Fibroblast of skin of scalp (primary cell): ENCODE data around the gene CCDC188.

ENCODE experiments used
- DNase-seq: peaks from one replicate; pipeline ENCODE4 v3.0.0-alpha.2; 2013

Gene CCDC188

GRCh38 chr22:20116376-20116950, 34.4 kb downstream of the CCDC188 start:
- DNase-seq, result no peak

- no peak for DNase-seq
These were observed 35.0 kb downstream of the CCDC188 start, which contains the start of gene RANBP1 for GRCh38 chr22:20115691-20116375. TSS of gene RANBP1 (plus strand) at chr22:20116104. CDS start at chr22:20116185, 81 bp downstream.

- DNase-seq, result no peak
These were observed 36.1 kb downstream of the CCDC188 start for GRCh38 chr22:20114506-20115475.

DNA sequence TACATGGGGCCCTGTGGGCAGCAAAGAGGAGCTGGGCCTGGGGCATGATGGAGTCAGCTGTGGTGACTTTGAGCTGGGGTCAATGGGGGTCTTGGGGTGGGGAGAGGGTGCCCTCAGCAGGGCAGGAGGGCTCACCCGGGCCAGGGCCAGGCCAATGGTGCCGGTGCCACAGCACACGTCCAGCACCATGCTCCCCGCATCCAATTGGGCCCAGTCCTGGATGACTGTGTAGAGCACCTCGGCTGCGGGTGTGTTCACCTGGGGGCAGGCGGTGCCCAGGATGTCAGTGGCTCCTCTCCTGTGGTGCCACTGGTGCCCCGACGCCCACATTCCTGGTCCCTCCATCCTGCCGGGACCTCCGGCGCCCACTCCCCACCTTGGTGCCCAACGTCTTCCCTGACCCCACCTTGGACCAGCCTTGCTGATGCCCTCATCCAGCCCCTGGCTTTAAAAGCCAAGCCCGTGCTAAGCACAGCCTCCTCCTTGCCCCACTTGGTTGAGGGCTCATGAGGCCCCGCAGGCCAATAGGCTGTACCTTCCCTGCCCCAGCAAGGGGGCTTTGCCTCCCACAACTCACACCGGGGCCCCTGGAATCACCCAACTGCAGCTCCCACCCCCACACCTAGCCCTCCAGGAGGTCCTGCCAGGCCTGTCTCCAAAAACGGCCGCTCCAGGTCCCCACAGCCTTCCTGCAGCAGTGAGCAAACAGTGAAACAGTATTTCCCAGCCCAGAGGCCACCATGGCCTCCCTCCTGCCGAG, 37.1 kb downstream of the CCDC188 start:
- DNase-seq, result no peak

- no peak for DNase-seq
These were observed 38.0 kb downstream of the CCDC188 start for GRCh38 chr22:20112623-20113511.

GRCh38 chr22:20111689-20112622, 38.9 kb downstream of the CCDC188 start:
- DNase-seq, result no peak

DNA sequence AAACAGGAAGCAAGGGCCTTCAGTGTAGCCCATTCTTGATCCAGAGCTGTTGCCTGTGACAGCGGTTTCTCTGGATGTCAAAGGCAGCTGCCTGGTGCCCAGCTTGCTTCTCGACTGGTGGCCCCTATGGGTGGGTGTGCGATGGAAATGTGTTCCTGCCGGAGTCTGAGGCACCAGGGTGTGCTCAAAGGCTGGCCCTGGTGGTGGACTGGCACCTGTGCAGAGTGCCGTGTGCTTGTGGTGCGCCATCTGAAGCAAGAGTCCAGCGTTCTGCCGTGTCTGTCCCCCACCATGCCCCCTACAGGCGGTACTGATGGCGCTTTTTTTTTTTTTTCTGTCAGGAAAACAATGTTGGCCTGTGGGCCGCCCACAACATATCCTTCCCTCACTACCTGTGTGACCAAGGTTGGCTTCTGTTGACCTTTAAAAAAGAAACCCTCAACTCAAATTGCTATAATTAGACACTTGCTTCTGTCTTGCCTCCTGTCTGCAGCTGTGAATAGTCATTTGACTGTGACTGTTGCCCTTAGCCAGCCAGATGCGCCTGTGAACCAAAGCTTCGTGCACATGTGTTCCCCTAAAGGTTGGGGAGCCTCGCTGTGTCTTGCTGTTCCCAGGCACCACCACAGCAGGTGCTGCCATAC, 39.7 kb downstream of the CCDC188 start:
- DNase-seq, result peak; percentile 38

DNA sequence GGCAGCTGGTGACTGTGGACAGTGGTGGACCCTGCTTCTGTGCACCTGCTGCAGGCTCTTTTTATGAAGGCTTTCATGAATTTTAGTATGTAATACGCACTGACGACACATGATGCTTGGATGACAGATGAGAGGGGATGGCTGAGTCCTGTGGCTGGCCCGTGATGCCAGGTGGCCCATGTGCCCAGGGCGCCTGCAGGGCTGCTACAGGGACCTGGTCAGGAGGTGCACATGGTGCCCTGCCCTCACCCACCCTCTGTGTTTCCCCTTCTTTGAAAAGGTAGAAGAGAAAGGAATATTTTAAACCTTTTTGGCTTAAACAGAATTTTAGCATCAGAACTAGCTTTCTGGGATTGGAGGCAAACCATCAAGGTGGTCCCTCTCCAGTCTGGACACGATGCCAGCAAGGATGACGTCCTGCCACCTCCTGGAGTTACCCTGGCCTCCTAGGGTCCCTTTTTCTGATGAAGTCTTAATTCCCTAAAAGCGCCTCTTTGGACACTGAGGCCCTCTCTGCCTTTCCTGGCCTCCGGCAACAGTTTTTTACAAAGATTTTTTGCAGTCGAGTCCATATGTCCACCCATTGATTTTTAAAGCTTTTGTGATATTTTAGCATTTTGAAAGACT, 40.4 kb downstream of the CCDC188 start:
- no peak for DNase-seq

- no peak for DNase-seq
These were observed 41.2 kb downstream of the CCDC188 start for GRCh38 chr22:20109411-20110358.

DNA sequence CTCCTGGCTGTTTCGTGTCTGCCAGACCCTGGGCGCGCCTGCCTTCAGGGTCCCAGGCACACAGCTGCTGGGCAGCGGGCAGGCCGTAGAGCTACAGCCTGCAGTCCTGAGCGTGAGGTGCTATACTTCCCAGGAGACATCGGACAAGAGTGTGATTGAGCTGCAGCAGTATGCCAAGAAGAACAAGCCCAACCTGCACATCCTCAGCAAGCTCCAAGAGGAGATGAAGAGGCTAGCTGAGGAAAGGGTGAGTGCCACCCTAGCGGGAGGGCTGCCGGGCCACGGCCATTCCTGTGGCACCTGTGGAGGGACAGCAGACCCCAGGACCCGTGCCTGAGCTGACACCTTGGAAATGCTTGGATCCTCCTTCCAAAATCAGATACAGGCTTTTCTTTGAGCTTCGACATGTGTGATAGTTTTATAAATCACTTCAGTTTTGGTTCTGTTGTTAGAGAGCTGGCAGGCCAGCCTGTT, 42.1 kb downstream of the CCDC188 start:
- DNase-seq, result no peak

DNA sequence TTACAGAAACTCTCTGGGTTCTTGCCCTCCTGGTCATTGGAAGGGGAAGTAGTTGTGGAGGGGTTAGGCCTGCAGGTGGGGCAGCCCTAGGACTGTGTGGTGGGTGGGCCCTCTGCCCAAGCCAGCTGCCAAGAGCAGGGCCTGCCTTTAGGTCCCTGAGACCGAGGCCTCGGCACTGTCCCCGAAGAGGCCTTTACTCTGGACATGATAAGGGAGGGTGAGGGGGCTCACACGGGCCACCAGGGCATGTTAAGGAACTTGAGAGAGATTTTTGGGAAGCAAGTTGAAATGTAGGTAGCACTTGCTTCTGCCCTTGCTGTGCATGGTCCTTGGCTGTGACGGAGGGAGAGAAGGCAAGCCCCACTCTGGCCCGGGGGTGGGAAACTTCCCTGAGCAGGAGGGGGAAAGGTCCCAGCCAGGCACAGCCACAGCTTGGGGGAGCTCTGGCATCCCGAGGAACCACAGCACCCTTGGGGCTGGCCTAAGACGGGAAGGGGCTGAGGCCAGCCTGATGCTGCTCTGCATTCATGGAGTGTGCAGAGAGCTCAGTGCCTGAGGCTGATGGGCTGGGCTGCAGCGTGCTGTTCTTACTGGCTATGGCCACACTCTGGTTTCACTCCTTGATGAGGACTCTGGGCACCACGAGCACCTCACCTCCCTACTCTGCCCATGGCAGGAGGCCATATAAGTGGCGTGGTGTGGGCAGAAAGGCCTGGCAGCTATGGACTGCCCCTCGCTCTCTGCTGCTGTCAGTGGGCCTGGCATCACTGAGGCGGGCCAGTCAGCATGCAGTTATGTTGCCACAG, 42.7 kb downstream of the CCDC188 start:
- DNase-seq, result no peak

DNA sequence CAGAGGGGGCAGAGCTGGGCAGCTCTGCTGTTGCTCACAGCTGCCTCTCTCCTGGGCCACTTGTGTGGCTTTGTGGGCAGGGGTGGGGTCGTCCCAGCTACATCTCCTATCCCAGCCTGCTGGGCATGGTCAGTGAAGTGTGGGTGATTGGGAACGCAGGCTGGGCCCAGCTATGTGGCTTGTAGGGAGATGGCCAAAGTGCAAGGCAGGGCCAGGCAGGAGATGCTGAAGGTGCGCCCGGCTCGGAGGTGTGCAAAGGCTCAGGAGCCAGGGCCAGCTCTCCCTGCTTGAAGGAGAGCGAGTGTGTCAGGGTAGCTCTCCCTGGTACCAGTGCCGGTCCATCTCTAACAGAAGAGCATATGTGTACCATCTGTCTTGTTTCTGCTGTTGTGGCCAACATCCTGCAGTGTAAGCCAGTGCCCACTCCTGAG, 43.4 kb downstream of the CCDC188 start:
- DNase-seq, result no peak

DNA sequence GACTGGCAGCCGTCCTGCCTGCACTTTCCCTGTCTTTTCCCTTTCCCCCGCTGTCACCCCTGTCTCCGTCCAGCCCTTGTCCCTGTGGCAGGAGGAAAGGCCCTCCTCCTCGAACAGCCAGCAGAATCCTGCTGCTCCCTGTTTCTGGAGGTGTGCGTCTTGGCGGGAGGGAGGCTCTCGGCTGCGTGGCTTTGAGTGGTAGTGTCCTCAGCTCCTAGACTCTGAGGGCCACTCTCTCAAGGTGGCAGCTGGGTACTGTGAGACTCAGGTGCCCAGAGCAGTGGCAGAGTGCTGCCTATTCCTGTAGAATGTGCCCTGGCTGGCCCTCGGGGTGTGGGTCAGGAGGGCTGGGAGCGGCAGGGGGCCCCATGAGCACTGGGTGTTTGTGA, 44.0 kb downstream of the CCDC188 start:
- no peak for DNase-seq

DNA sequence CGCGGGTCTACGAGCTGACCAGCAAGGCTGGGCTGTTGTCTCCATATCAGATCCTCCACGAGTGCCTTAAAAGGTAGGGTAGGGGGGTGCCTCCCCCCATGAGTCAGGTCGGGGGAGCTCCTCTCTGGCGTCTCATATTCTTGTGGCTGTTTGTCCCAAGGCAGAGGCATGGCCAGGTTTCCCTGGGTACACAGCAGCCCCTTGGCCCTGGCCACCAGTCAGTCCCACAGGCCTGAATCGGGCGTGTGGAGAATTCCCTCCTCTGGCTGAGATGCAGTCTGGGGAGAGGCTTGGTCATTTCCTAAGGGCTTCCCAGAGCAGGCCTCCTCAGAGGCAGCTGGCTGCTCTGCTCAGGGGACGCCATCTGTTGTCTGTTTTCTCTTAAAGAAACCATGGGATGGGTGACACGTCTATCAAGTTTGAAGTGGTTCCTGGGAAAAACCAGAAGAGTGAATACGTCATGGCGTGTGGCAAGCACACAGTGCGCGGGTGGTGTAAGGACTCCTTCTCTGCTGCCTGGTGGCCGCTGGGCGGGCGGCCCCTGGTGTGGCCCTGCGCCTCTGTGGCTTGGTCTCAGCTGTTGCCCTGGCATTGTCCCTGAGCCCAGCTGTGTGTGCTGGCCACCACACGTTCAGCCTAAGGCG, 44.5 kb downstream of the CCDC188 start:
- DNase-seq, result no peak

- no peak for DNase-seq
These were observed 45.2 kb downstream of the CCDC188 start for GRCh38 chr22:20105456-20106204.
